Osteocyte (in vitro differentiated cells): ENCODE measurements around the gene EXOC3L1. TPM values are rescaled to one million over a fixed set of nuclear protein-coding genes. Genes with fewer than 3 reads are reported as not detected.

Source experiments
- DNase-seq: peaks from one replicate; pipeline ENCODE4 v3.0.0; 2021; ENCODE audit warnings: mixed read lengths; ENCODE audit not compliant: unreplicated experiment; ENCODE audit errors: extremely low spot score
- H3K27ac Mint-ChIP-seq: one replicate; pipeline ENCODE4 v1.8.0; 2021; ENCODE audit warnings: mild to moderate bottlenecking, mixed read lengths; ENCODE audit not compliant: unreplicated experiment
- H3K27me3 Mint-ChIP-seq: one replicate; pipeline ENCODE4 v1.8.0; 2021; ENCODE audit warnings: mixed read lengths; ENCODE audit not compliant: unreplicated experiment
- H3K36me3 Mint-ChIP-seq: one replicate; pipeline ENCODE4 v1.8.0; 2021; ENCODE audit warnings: mixed read lengths; ENCODE audit not compliant: unreplicated experiment
- H3K4me1 Mint-ChIP-seq: one replicate; pipeline ENCODE4 v1.8.0; 2021; ENCODE audit warnings: mixed read lengths; ENCODE audit not compliant: unreplicated experiment
- H3K4me3 Mint-ChIP-seq: one replicate; pipeline ENCODE4 v1.8.0; 2021; ENCODE audit warnings: mild to moderate bottlenecking, moderate library complexity, mixed read lengths; ENCODE audit not compliant: unreplicated experiment
- H3K9me3 Mint-ChIP-seq: one replicate; pipeline ENCODE4 v1.8.0; 2021; ENCODE audit warnings: mixed read lengths; ENCODE audit not compliant: unreplicated experiment
- CTCF ChIP-seq: fragments of 200-600 bp; sonication (generic); IDR thresholded peaks from 2 replicates; pipeline ENCODE4 v1.5.0; 2021; ENCODE audit warnings: antibody characterized with exemption, mild to moderate bottlenecking, moderate library complexity
- microRNA-seq: library from miRNA; unstranded; fragments of <30 nt; microRNA quantifications from one replicate; pipeline ENCODE4 v1.1.0, GENCODE V29; 2020; ENCODE audit not compliant: unreplicated experiment
- total RNA-seq: library from RNA; stranded (reverse); gene quantifications from 2 replicates; pipeline ENCODE4 v1.2.1, GENCODE V29; 2021

Gene EXOC3L1
- total RNA-seq, 1 donor from 2014 or later, result not detected

GRCh38 chr16:67137605-67138004, 52.3 kb downstream of the EXOC3L1 start:
- DNase-seq, result no peak
- H3K36me3 Mint-ChIP-seq, result peaks cover 38% of the 10 kb centered on the region

More at GRCh38 chr16:67137605-67138004, 52.3 kb downstream of the EXOC3L1 start:
- no peak overlapping the region for H3K27ac Mint-ChIP-seq
- no peaks in the 10 kb centered on the region for H3K27me3 Mint-ChIP-seq
- no peaks in the 10 kb centered on the region for H3K4me1 Mint-ChIP-seq
- TF ChIP-seq CTCF, result no peak
- H3K9me3 Mint-ChIP-seq, result no peaks in the 10 kb centered on the region
- no peak overlapping the region for H3K4me3 Mint-ChIP-seq

Small RNA genes lying within 50 kb of the gene (microRNA-seq; reads per million reads assigned to microRNA genes)
- gene MIR328, result 163 reads per million, percentile 57 among the genes with 10 or more reads in this experiment

Other genes with a start within 250 kb of the EXOC3L1 start
- gene CES3, start 228.9 kb downstream of the EXOC3L1 start, total RNA-seq, result 0.24 and 0.73 TPM in 2 replicates
- 3.3 and 3.8 TPM in 2 replicates for gene CES4A, start 201.5 kb downstream of the EXOC3L1 start, total RNA-seq
- gene CBFB, start 161.0 kb downstream of the EXOC3L1 start, total RNA-seq, result 75.2 and 88.3 TPM in 2 replicates
- gene PHAF1, start 80.2 kb downstream of the EXOC3L1 start, total RNA-seq, result 19.5 and 19.8 TPM in 2 replicates
- gene B3GNT9, start 39.1 kb downstream of the EXOC3L1 start, total RNA-seq, result 44.1 and 44.9 TPM in 2 replicates
- gene TRADD, start 30.2 kb downstream of the EXOC3L1 start, total RNA-seq, result 13.4 and 14.1 TPM in 2 replicates
- gene FBXL8, start 30.2 kb downstream of the EXOC3L1 start, total RNA-seq, result 12.8 and 15.5 TPM in 2 replicates
- gene HSF4, start 25.4 kb downstream of the EXOC3L1 start, total RNA-seq, result 19.6 and 22.3 TPM in 2 replicates
- gene NOL3, start 19.6 kb downstream of the EXOC3L1 start, total RNA-seq, result 15.8 and 22.8 TPM in 2 replicates
- gene MATCAP1, start 6.2 kb downstream of the EXOC3L1 start, total RNA-seq, result 26.6 and 35.7 TPM in 2 replicates
- 40.0 and 43.4 TPM in 2 replicates for gene E2F4, start 2.0 kb upstream of the EXOC3L1 start, total RNA-seq
- gene ELMO3, start 9.0 kb upstream of the EXOC3L1 start, total RNA-seq, result 1.7 and 2.1 TPM in 2 replicates
- 41.0 and 44.5 TPM in 2 replicates for gene TMEM208, start 37.0 kb upstream of the EXOC3L1 start, total RNA-seq
- gene FHOD1, start 57.3 kb upstream of the EXOC3L1 start, total RNA-seq, result 60.0 and 71.7 TPM in 2 replicates
- gene SLC9A5, start 58.8 kb upstream of the EXOC3L1 start, total RNA-seq, result 4.2 and 4.4 TPM in 2 replicates
- 10.1 and 11.4 TPM in 2 replicates for gene PLEKHG4, start 89.4 kb upstream of the EXOC3L1 start, total RNA-seq
- gene KCTD19, start 136.6 kb upstream of the EXOC3L1 start, total RNA-seq, result 0.39 TPM in 1 of 2 replicates, not detected in the other
- gene LRRC36, start 136.7 kb upstream of the EXOC3L1 start, total RNA-seq, result not detected in 2 replicates
- 1.4 and 1.5 TPM in 2 replicates for gene TPPP3, start 203.4 kb upstream of the EXOC3L1 start, total RNA-seq
- gene ZDHHC1, start 226.3 kb upstream of the EXOC3L1 start, total RNA-seq, result 13.5 and 15.4 TPM in 2 replicates
- gene HSD11B2, start 241.0 kb upstream of the EXOC3L1 start, total RNA-seq, result 0.40 and 0.68 TPM in 2 replicates